H1 (cell line): Measurements from ENCODE around the gene TSR1. TPM values are rescaled to one million over a fixed set of nuclear protein-coding genes. Genes with fewer than 3 reads are reported as not detected.

ENCODE experiments used
- CTCF ChIA-PET: fragments of 300-600 bp; sonication (Branson Sonifier 250); formaldehyde crosslinking; loops from one replicate; lab custom pipeline; 2021; ENCODE audit not compliant: partially characterized antibody; lab: Charles Lee
- POLR2A ChIA-PET: fragments of 300-600 bp; sonication (Branson Sonifier 250); formaldehyde crosslinking; loops from one replicate; lab custom pipeline; 2021; ENCODE audit warnings: inconsistent platforms; ENCODE audit not compliant: partially characterized antibody; lab: Charles Lee
- DNase-seq, 2 experiments: peaks; one replicate each; pipeline versions ENCODE4 v3.0.0 to v3.0.0-alpha.2; 2010 to 2022; ENCODE audit warnings: low spot score in 2 of 2, low read depth in 1 of 2, mixed read lengths in 1 of 2
- FAIRE-seq: peaks from 2 replicates; lab custom pipeline; 2011; peaks lifted over from hg19 to GRCh38; lab: Jason Lieb, UNC
- H2AFZ ChIP-seq: 2 replicates; pipeline ENCODE4 v1.8.1; 2012; ENCODE audit warnings: low read length, inconsistent platforms
- H2AK5ac ChIP-seq: 2 replicates; pipeline ENCODE4 v1.6.1; 2013; ENCODE audit warnings: low read depth, low read length
- H2BK120ac ChIP-seq: replicated peaks from 2 replicates; pipeline ENCODE3; 2013; ENCODE audit warnings: low read depth, low read length, inconsistent platforms
- H2BK12ac ChIP-seq: 2 replicates; pipeline ENCODE4 v1.6.1; 2013; ENCODE audit warnings: low read depth, low read length
- H2BK15ac ChIP-seq: 2 replicates; pipeline ENCODE4 v1.6.1; 2013; ENCODE audit warnings: low read length
- H2BK20ac ChIP-seq: 2 replicates; pipeline ENCODE4 v1.6.1; 2013; ENCODE audit warnings: low read length
- H2BK5ac ChIP-seq: 2 replicates; pipeline ENCODE4 v1.6.1; 2013; ENCODE audit warnings: low read depth, low read length
- H3K14ac ChIP-seq: 2 replicates; pipeline ENCODE4 v1.6.1; 2013; ENCODE audit warnings: inconsistent platforms; ENCODE audit not compliant: insufficient read length
- H3K18ac ChIP-seq: 2 replicates; pipeline ENCODE4 v1.6.1; 2013; ENCODE audit warnings: low read length; ENCODE audit errors: extremely low read depth
- H3K23ac ChIP-seq: 2 replicates; pipeline ENCODE4 v1.6.1; 2013; ENCODE audit warnings: inconsistent platforms; ENCODE audit not compliant: insufficient read length
- H3K23me2 ChIP-seq: 2 replicates; pipeline ENCODE4 v1.6.1; 2013; ENCODE audit warnings: low read depth, low read length
- H3K27ac ChIP-seq: 2 replicates; pipeline ENCODE4 v1.6.1; 2011; ENCODE audit warnings: low read depth, low read length, inconsistent platforms
- H3K27me3 ChIP-seq, 4 experiments: replicated peaks in 1 of 4; 1 replicate in 1 of 4; 2 replicates in 3 of 4; pipeline versions ENCODE4 v1.6.1 to v1.8.1; 2011 to 2013; ENCODE audit warnings: low read length in 3 of 4, mild to moderate bottlenecking in 3 of 4, inconsistent platforms in 2 of 4, mixed read lengths in 2 of 4, moderate library complexity in 1 of 4; ENCODE audit not compliant: control insufficient read depth in 3 of 4, insufficient read depth in 3 of 4; ENCODE audit errors: extremely low read depth in 1 of 4
- H3K36me3 ChIP-seq, 4 experiments: 2 replicates each; pipeline versions ENCODE4 v1.6.1 to v1.8.1; 2011 to 2013; ENCODE audit warnings: mild to moderate bottlenecking in 4 of 4, low read length in 3 of 4, moderate library complexity in 2 of 4, control low read depth in 1 of 4, inconsistent platforms in 1 of 4; ENCODE audit not compliant: insufficient read depth in 4 of 4, control insufficient read depth in 2 of 4
- H3K4ac ChIP-seq: replicated peaks from 2 replicates; pipeline ENCODE3; 2013; ENCODE audit warnings: low read length, low read depth, mixed read lengths, inconsistent platforms; ENCODE audit not compliant: insufficient read length
- H3K4me1 ChIP-seq, 4 experiments: replicated peaks in 1 of 4; 1 replicate in 1 of 4; 2 replicates in 3 of 4; pipeline versions ENCODE4 v1.6.1 to v1.8.1; 2011 to 2013; ENCODE audit warnings: low read length in 3 of 4, inconsistent platforms in 2 of 4, mixed read lengths in 1 of 4; ENCODE audit not compliant: insufficient read depth in 4 of 4, control insufficient read depth in 3 of 4
- H3K4me2 ChIP-seq, 2 experiments: 2 replicates each; pipeline versions ENCODE4 v1.6.1 to v1.8.1; 2011 to 2013; ENCODE audit warnings: low read depth in 2 of 2, low read length in 2 of 2, control low read depth in 1 of 2, inconsistent platforms in 1 of 2, mild to moderate bottlenecking in 1 of 2; ENCODE audit not compliant: insufficient read depth in 1 of 2
- H3K4me3 ChIP-seq, 4 experiments: fragments of 200-600, 300-600 bp in 1 of 4; sonication (generic), shearing (Covaris generic), sonication (Bioruptor Twin) in 1 of 4; 2 replicates each; pipeline versions ENCODE4 v1.5.1 to v1.8.1; 2011 to 2016; ENCODE audit warnings: low read length in 4 of 4, low read depth in 3 of 4, control low read depth in 2 of 4, inconsistent platforms in 2 of 4, mild to moderate bottlenecking in 2 of 4, mixed read lengths in 1 of 4, moderate library complexity in 1 of 4; ENCODE audit not compliant: insufficient read depth in 2 of 4; ENCODE audit errors: extremely low read depth in 1 of 4
- H3K56ac ChIP-seq: replicated peaks from 2 replicates; pipeline ENCODE3; 2013; ENCODE audit warnings: low read depth, mild to moderate bottlenecking, mixed read lengths, low read length, inconsistent platforms; ENCODE audit not compliant: insufficient read length
- H3K79me1 ChIP-seq: 2 replicates; pipeline ENCODE4 v1.6.1; 2013; ENCODE audit warnings: low read depth, low read length, control low read depth
- H3K79me2 ChIP-seq, 2 experiments: 2 replicates each; pipeline versions ENCODE4 v1.6.1 to v1.8.1; 2012 to 2013; ENCODE audit warnings: low read length in 2 of 2, mild to moderate bottlenecking in 2 of 2, inconsistent platforms in 1 of 2; ENCODE audit not compliant: insufficient read depth in 2 of 2, control insufficient read depth in 1 of 2
- H3K9ac ChIP-seq, 4 experiments: replicated peaks in 1 of 4; 1 replicate in 1 of 4; 2 replicates in 3 of 4; pipeline versions ENCODE4 v1.6.1 to v1.8.1; 2011 to 2013; ENCODE audit warnings: low read depth in 3 of 4, low read length in 3 of 4, control low read depth in 2 of 4, mild to moderate bottlenecking in 2 of 4, moderate library complexity in 2 of 4, inconsistent platforms in 1 of 4; ENCODE audit errors: extremely low read depth in 1 of 4
- H3K9me3 ChIP-seq, 2 experiments: 2 replicates each; pipeline versions ENCODE4 v1.6.1 to v1.8.1; 2012 to 2013; ENCODE audit warnings: mild to moderate bottlenecking in 2 of 2, moderate library complexity in 2 of 2, control low read depth in 1 of 2, inconsistent platforms in 1 of 2, low read depth in 1 of 2, low read length in 1 of 2, mixed read lengths in 1 of 2; ENCODE audit not compliant: insufficient read depth in 2 of 2
- H4K20me1 ChIP-seq, 2 experiments: replicated peaks in 1 of 2; 2 replicates each; pipeline versions ENCODE3 to v1.8.1; 2011 to 2013; ENCODE audit warnings: inconsistent platforms in 2 of 2, low read length in 2 of 2, mild to moderate bottlenecking in 1 of 2; ENCODE audit not compliant: insufficient read depth in 2 of 2, control insufficient read depth in 1 of 2
- H4K5ac ChIP-seq: 2 replicates; pipeline ENCODE4 v1.6.1; 2013; ENCODE audit warnings: low read length, low read depth, mixed read lengths, inconsistent platforms; ENCODE audit not compliant: insufficient read length
- H4K8ac ChIP-seq: 2 replicates; pipeline ENCODE4 v1.8.0; 2013; ENCODE audit warnings: mild to moderate bottlenecking, moderate library complexity, low read length, inconsistent platforms; ENCODE audit not compliant: insufficient read depth; ENCODE audit errors: extremely low read depth
- H4K91ac ChIP-seq: replicated peaks from 2 replicates; pipeline ENCODE3; 2013; ENCODE audit warnings: low read length, mixed read lengths, inconsistent platforms; ENCODE audit not compliant: insufficient read length
- CREB1 ChIP-seq: IDR thresholded peaks from 2 replicates; pipeline ENCODE4 v1.6.1; 2012; ENCODE audit warnings: inconsistent platforms
- FOSL1 ChIP-seq: IDR thresholded peaks from 2 replicates; pipeline ENCODE4 v1.6.1; 2011; ENCODE audit warnings: mild to moderate bottlenecking, low read depth, low read length, moderate library complexity; ENCODE audit not compliant: insufficient read depth
- HDAC6 ChIP-seq: IDR thresholded peaks from one replicate; pipeline ENCODE4 v1.7.1; 2012; ENCODE audit warnings: low read depth, mild to moderate bottlenecking, inconsistent platforms, low read length, moderate library complexity
- NRF1 ChIP-seq: IDR thresholded peaks from 2 replicates; pipeline ENCODE4 v1.6.1; 2011; ENCODE audit warnings: mild to moderate bottlenecking, low read depth, low read length, improper control_type of control experiment
- POLR2AphosphoS5 ChIP-seq: IDR thresholded peaks from 2 replicates; pipeline ENCODE4 v1.6.1; 2011; ENCODE audit warnings: low read depth, low read length
- RBBP5 ChIP-seq: IDR thresholded peaks from 2 replicates; pipeline ENCODE4 v1.7.1; 2012; ENCODE audit warnings: low read depth, mild to moderate bottlenecking, inconsistent platforms, low read length, moderate library complexity, borderline replicate concordance
- SAP30 ChIP-seq: fragments of 300-600 bp; sonication (generic); IDR thresholded peaks from 2 replicates; pipeline ENCODE4 v1.7.1; 2012; ENCODE audit warnings: low read length, moderate library complexity, mild to moderate bottlenecking, inconsistent platforms; ENCODE audit not compliant: insufficient read depth, insufficient replicate concordance
- SP4 ChIP-seq: IDR thresholded peaks from 2 replicates; pipeline ENCODE4 v1.6.1; 2012; ENCODE audit warnings: low read length, inconsistent platforms
- TAF7 ChIP-seq: optimal IDR thresholded peaks from 2 replicates; pipeline ENCODE3; 2011; ENCODE audit warnings: low read depth, mild to moderate bottlenecking, inconsistent platforms, low read length, moderate library complexity, borderline replicate concordance
- TEAD4 ChIP-seq: IDR thresholded peaks from 2 replicates; pipeline ENCODE4 v1.6.1; 2012; ENCODE audit warnings: low read depth, low read length, inconsistent platforms, mixed read lengths
- WGBS, 2 experiments: shearing (Covaris generic) in 1 of 2; methylation state at CpG; one replicate each; pipeline versions ENCODE4 v1.1.6 to v1.1.7; 2013 to 2015; ENCODE audit warnings: low lambda C conversion rate in 2 of 2, mixed read lengths in 2 of 2, inconsistent platforms in 1 of 2, low coverage in 1 of 2, missing lambda C conversion rate in 1 of 2; ENCODE audit not compliant: insufficient replicate concordance in 2 of 2, insufficient coverage in 1 of 2, insufficient read length in 1 of 2; ENCODE audit errors: extremely low coverage in 1 of 2, missing lambda C conversion rate in 1 of 2; 5-methylcytosine and 5-hydroxymethylcytosine counted together
- polyA plus RNA-seq, 7 experiments: library from polyadenylated mRNA; depleted of rRNA in 3 of 7; stranded (reverse) in 5 of 7; unstranded in 2 of 7; fragments of >200 nt in 5 of 7; fragments of 200-250 nt in 2 of 7; gene quantifications; 1 replicate in 5 of 7; 2 replicates in 1 of 7; 4 replicates in 1 of 7; pipeline versions ENCODE4 v1.2.1 to v1.2.3, GENCODE V29; 2011 to 2013; ENCODE audit warnings: missing spikeins in 2 of 7, mixed read lengths in 2 of 7
- total RNA-seq: library from RNA; stranded (reverse); fragmentation: NEBNext Ultra II Directional; extraction: Animal tissue kit (Norgen Biotek cat#: 25700); gene quantifications from 2 replicates; pipeline ENCODE4 v1.2.1, GENCODE V29; 2021
- TF ChIP-seq, protein P1 (sequence below): IDR thresholded peaks from 2 replicates; pipeline ENCODE4 v1.6.1; 2011; ENCODE audit warnings: low read length, improper control_type of control experiment
- TF ChIP-seq, protein P2 (sequence below): IDR thresholded peaks from 2 replicates; pipeline ENCODE4 v1.6.1; 2012; ENCODE audit warnings: inconsistent platforms

TSR1 gene
- total and polyA plus RNA-seq, 2 of the 8 experiments (the other 6 are each of a cell fraction or from before 2014, with no cell fraction given), result 14.5 to 69.7 TPM

DNA sequence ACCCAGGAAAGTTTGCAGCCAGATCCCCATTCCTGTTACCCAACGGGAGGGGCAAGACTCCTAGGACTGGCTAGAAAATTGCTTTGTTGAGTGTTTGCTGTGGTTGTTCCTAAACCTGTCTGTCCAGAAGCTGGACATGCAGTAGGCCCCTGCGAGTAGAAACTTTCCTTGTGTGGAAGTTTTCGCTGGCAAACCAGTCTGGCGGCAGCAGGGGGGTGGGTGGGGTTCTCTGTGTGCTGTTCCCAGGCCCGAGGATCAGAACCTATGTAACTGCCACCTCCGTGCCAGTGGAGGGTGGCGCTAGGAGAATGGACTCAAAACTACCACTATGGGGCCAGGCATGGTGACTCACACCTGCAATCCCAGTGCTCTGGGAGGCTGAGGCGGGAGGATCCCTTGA, 10.2 kb upstream of the TSR1 start:
- peaks cover 5% of the 10 kb centered on the region; the same call in 1 of the 2 replicates for H3K79me1 ChIP-seq
- no peak overlapping the region for H2AFZ ChIP-seq
- no peaks in the 10 kb centered on the region for H4K20me1 ChIP-seq
- peak overlapping the region; percentile 26 for H4K91ac ChIP-seq
- H3K18ac ChIP-seq, result no peak overlapping the region
- no peak overlapping the region for H2BK120ac ChIP-seq
- 0 out of 2 replicates have a peak overlapping the region, but pooled peaks have one; percentile 64 for H2BK12ac ChIP-seq
- 0 out of 2 replicates have a peak, but pooled peaks cover 6% of the 10 kb centered on the region for H3K23me2 ChIP-seq
- FAIRE-seq (no peak), DNase-seq (no peak)
- no peak overlapping the region for H3K23ac ChIP-seq
- no peak overlapping the region for H2AK5ac ChIP-seq
- H3K36me3 ChIP-seq, result peaks cover 0 to 14% (median 2%) of the 10 kb centered on the region in 4 experiments; a peak in 4 of 8 replicates
- no peak overlapping the region for H3K4me3 ChIP-seq
- H3K27ac ChIP-seq, result no peak overlapping the region
- H2BK20ac ChIP-seq, result no peak overlapping the region
- H3K56ac ChIP-seq, result no peak overlapping the region
- no peak overlapping the region for H4K5ac ChIP-seq
- POLR2A ChIA-PET, result interaction anchor here (1.2 to 5.2 kb wide), 3 partner anchors 11 to 54 kb away, joined by 3 to 148 read pairs (median 4); partner anchors contain the start of genes MNT, SGSM2 and TSR1
- no peaks in the 10 kb centered on the region for H3K79me2 ChIP-seq
- H3K14ac ChIP-seq, result no peak overlapping the region
- CTCF ChIA-PET, result interaction anchor here (0.9 to 5.0 kb wide), 3 partner anchors 9 to 24 kb away, joined by 3 to 34 read pairs (median 3); partner anchors contain the start of genes SGSM2 and TSR1
- no peak overlapping the region for H3K9ac ChIP-seq
- 86% methylated on average over 6 of the region's 8 CpGs; no CpG with 5 or more reads in 1 of the 2 experiments for WGBS, 2 experiments
- 0 out of 4 replicates have a peak overlapping the region, but pooled peaks of 1 of the 2 experiments have one; percentile 9 for H3K4me2 ChIP-seq
- no peak overlapping the region for H4K8ac ChIP-seq
- no peaks in the 10 kb centered on the region for H3K27me3 ChIP-seq
- H3K4me1 ChIP-seq, result peaks cover 4 to 17% (median 7%) of the 10 kb centered on the region in 4 experiments
- H3K9me3 ChIP-seq, result no peaks in the 10 kb centered on the region
- no peak overlapping the region for H3K4ac ChIP-seq
- H2BK5ac ChIP-seq, result 0 out of 2 replicates have a peak overlapping the region, but pooled peaks have one; percentile 24
- no peak overlapping the region for H2BK15ac ChIP-seq
- no peak for TF ChIP-seq TEAD4
- no peak for TF ChIP-seq CREB1
- no peak for TF ChIP-seq RBBP5
- no peak for TF ChIP-seq HDAC6
- no peak for TF ChIP-seq POLR2AphosphoS5
- TF ChIP-seq FOSL1, result no peak
- TF ChIP-seq SAP30, result no peak
- TF ChIP-seq, protein P1, sequence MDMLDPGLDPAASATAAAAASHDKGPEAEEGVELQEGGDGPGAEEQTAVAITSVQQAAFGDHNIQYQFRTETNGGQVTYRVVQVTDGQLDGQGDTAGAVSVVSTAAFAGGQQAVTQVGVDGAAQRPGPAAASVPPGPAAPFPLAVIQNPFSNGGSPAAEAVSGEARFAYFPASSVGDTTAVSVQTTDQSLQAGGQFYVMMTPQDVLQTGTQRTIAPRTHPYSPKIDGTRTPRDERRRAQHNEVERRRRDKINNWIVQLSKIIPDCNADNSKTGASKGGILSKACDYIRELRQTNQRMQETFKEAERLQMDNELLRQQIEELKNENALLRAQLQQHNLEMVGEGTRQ, result no peak
- TF ChIP-seq, protein P2, sequence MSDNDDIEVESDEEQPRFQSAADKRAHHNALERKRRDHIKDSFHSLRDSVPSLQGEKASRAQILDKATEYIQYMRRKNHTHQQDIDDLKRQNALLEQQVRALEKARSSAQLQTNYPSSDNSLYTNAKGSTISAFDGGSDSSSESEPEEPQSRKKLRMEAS, result no peak
- no peak for TF ChIP-seq NRF1
- no peak for TF ChIP-seq SP4
- no peak for TF ChIP-seq TAF7
